ENCODE measurements around the gene ESR2.
"Not testable (repeated sequence)": the region's sequence is repeated elsewhere in the genome, so short reads cannot be mapped to it uniquely, and the experiment has no call there.

GRCh38 chr14:64118403-64118742 is 175.8 kb downstream of the ESR2 start:
- TF ChIP-seq, protein P1, sequence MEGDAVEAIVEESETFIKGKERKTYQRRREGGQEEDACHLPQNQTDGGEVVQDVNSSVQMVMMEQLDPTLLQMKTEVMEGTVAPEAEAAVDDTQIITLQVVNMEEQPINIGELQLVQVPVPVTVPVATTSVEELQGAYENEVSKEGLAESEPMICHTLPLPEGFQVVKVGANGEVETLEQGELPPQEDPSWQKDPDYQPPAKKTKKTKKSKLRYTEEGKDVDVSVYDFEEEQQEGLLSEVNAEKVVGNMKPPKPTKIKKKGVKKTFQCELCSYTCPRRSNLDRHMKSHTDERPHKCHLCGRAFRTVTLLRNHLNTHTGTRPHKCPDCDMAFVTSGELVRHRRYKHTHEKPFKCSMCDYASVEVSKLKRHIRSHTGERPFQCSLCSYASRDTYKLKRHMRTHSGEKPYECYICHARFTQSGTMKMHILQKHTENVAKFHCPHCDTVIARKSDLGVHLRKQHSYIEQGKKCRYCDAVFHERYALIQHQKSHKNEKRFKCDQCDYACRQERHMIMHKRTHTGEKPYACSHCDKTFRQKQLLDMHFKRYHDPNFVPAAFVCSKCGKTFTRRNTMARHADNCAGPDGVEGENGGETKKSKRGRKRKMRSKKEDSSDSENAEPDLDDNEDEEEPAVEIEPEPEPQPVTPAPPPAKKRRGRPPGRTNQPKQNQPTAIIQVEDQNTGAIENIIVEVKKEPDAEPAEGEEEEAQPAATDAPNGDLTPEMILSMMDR (IDR thresholded peaks at IDR 0.05; ENCODE audit: control extremely low read depth in 1 of 3, insufficient read depth in 1 of 3, low read depth in 1 of 3, low read length in 3 of 3), result not testable (repeated sequence)
- not testable (repeated sequence) for TF ChIP-seq POLR2AphosphoS5 (IDR thresholded peaks at IDR 0.05; ENCODE audit: low read depth, low read length); SUZ12 (IDR thresholded peaks at IDR 0.05; ENCODE audit: low read length); POLR2A (IDR thresholded peaks at IDR 0.05; ENCODE audit: control extremely low read depth in 1 of 2, low read depth in 2 of 2, low read length in 2 of 2); CREB1 (IDR thresholded peaks at IDR 0.05); TBP (IDR thresholded peaks at IDR 0.05; ENCODE audit: low read depth, low read length); EP300 (IDR thresholded peaks at IDR 0.05; ENCODE audit: borderline replicate concordance in 1 of 2, low read depth in 2 of 2, low read length in 2 of 2); SP1 (IDR thresholded peaks at IDR 0.05; ENCODE audit: low read depth, low read length); EZH2 (IDR thresholded peaks at IDR 0.05; ENCODE audit: low read depth, low read length, severe bottlenecking); RNF2 (IDR thresholded peaks at IDR 0.05; ENCODE audit: borderline replicate concordance, low read depth, low read length, missing control alignments, poor library complexity, severe bottlenecking); FOSL1 (IDR thresholded peaks at IDR 0.05; ENCODE audit: insufficient read depth, low read depth, low read length); ZNF274 (IDR thresholded peaks at IDR 0.05; ENCODE audit: borderline replicate concordance, extremely low read depth, low read length)
